ENCODE measurements around the gene RNF166. TPM values are rescaled to one million over a fixed set of nuclear protein-coding genes. Genes with fewer than 3 reads are reported as not detected.

Gene RNF166
- total RNA-seq, 1 experiment from 2014 or later = 36.3 TPM

DNA sequence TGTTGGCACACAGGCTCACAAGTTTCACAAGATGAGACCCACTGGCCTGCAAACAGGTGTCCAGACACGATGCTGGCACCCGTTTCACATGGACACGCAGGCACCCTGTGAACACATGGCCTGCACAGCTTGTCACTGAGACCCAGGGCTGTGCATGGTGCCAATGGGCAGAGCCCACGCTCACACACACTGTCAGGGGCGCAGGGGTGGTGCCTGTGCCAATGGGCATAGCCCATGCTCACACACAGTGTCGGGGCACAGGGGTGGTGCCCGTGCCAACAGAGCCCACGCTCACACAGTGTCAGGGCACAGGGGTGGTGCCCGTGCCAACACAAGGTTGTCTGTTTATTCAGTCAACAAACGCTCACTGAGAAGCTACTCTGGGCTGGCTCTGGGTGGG, 29.4 kb upstream of the RNF166 start:
- H3K36me3 ChIP-seq (ENCODE audit: insufficient read depth, low read length, poor library complexity, severe bottlenecking) = peaks cover 41% of the 10 kb centered on the region
- H3K4me3 ChIP-seq (ENCODE audit: low read depth, low read length, poor library complexity, severe bottlenecking) = no peak overlapping the region
- no peaks in the 10 kb centered on the region for H3K27me3 ChIP-seq (replicated peaks; ENCODE audit: insufficient read depth, low read depth, low read length, poor library complexity)
- no peak for TF ChIP-seq EZH2 (IDR thresholded peaks at IDR 0.05; ENCODE audit: borderline replicate concordance, low read depth, low read length, poor library complexity, severe bottlenecking)
- TF ChIP-seq, protein P1, sequence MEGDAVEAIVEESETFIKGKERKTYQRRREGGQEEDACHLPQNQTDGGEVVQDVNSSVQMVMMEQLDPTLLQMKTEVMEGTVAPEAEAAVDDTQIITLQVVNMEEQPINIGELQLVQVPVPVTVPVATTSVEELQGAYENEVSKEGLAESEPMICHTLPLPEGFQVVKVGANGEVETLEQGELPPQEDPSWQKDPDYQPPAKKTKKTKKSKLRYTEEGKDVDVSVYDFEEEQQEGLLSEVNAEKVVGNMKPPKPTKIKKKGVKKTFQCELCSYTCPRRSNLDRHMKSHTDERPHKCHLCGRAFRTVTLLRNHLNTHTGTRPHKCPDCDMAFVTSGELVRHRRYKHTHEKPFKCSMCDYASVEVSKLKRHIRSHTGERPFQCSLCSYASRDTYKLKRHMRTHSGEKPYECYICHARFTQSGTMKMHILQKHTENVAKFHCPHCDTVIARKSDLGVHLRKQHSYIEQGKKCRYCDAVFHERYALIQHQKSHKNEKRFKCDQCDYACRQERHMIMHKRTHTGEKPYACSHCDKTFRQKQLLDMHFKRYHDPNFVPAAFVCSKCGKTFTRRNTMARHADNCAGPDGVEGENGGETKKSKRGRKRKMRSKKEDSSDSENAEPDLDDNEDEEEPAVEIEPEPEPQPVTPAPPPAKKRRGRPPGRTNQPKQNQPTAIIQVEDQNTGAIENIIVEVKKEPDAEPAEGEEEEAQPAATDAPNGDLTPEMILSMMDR (conservative IDR thresholded peaks at IDR 0.05; ENCODE audit: low read depth, low read length) = no peak
- POLR2A ChIA-PET (ENCODE audit: low non-redundant PET) = no interaction called here
- CTCF ChIA-PET = no interaction called here
- no TSS peak for BruUV-seq (replicated peaks)
- DNase-seq (ENCODE audit: low spot score) = no peak
- intact Hi-C loops (cut with micrococcal nuclease; ENCODE audit: unreplicated experiment) = loop anchor here (5.0 kb wide), 1 partner anchor 432 kb away; no protein-coding TSS in a partner anchor
- no peaks in the 10 kb centered on the region for H3K4me1 ChIP-seq (ENCODE audit: insufficient read depth, low read length, poor library complexity, severe bottlenecking)
- no peak overlapping the region for H3K27ac ChIP-seq (ENCODE audit: low read depth, low read length, poor library complexity, severe bottlenecking)
- no peaks in the 10 kb centered on the region for H3K9me3 ChIP-seq (ENCODE audit: low read depth, low read length, poor library complexity, severe bottlenecking)

GRCh38 chr16:88735121-88735520, 28.9 kb upstream of the RNF166 start:
- no peaks in the 10 kb centered on the region for H3K9me3 ChIP-seq (ENCODE audit: low read depth, low read length, poor library complexity, severe bottlenecking)
- TF ChIP-seq, protein P1 (conservative IDR thresholded peaks at IDR 0.05; ENCODE audit: low read depth, low read length) = no peak
- TF ChIP-seq EZH2 (IDR thresholded peaks at IDR 0.05; ENCODE audit: borderline replicate concordance, low read depth, low read length, poor library complexity, severe bottlenecking) = no peak
- no peaks in the 10 kb centered on the region for H3K4me1 ChIP-seq (ENCODE audit: insufficient read depth, low read length, poor library complexity, severe bottlenecking)
- no peak overlapping the region for H3K4me3 ChIP-seq (ENCODE audit: low read depth, low read length, poor library complexity, severe bottlenecking)
- DNase-seq (ENCODE audit: low spot score) = no peak
- intact Hi-C loops (cut with micrococcal nuclease; ENCODE audit: unreplicated experiment) = loop anchor here (5.0 kb wide), 1 partner anchor 432 kb away; no protein-coding TSS in a partner anchor
- BruUV-seq (replicated peaks) = no TSS peak
- ChIA-PET POLR2A (ENCODE audit: low non-redundant PET) (no interaction called here), CTCF (no interaction called here)
- H3K27ac ChIP-seq (ENCODE audit: low read depth, low read length, poor library complexity, severe bottlenecking) = no peak overlapping the region
- no peaks in the 10 kb centered on the region for H3K27me3 ChIP-seq (replicated peaks; ENCODE audit: insufficient read depth, low read depth, low read length, poor library complexity)
- H3K36me3 ChIP-seq (ENCODE audit: insufficient read depth, low read length, poor library complexity, severe bottlenecking) = peaks cover 37% of the 10 kb centered on the region

DNA sequence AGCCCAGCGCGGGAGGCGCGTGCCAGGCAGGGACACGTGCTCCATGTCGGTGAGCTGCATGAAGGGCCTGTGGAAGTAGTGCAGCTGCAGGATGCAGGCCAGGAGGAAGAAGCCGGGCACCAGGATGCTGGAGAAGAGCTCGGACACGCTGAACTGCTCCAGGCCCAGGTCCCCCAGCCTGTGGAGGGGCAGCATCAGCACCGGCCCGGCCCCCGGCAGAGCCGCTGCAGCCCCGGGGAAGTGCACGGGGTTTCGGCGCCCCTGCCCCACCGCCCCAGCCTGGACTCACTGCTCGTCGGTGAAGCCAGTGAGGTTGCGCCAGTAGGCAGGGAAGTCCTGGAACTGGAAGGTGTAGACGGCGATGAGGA, 28.1 kb upstream of the RNF166 start:
- ChIA-PET CTCF (no interaction called here), POLR2A (ENCODE audit: low non-redundant PET) (no interaction called here)

More for the DNA sequence above, 28.1 kb upstream of the RNF166 start:
- intact Hi-C loops (cut with micrococcal nuclease; ENCODE audit: unreplicated experiment) = no loop called here
- no peak overlapping the region for H3K4me3 ChIP-seq (ENCODE audit: low read depth, low read length, poor library complexity, severe bottlenecking)
- no peak overlapping the region for H3K27ac ChIP-seq (ENCODE audit: low read depth, low read length, poor library complexity, severe bottlenecking)
- TF ChIP-seq, protein P1 (conservative IDR thresholded peaks at IDR 0.05; ENCODE audit: low read depth, low read length) = no peak
- no peak for DNase-seq (ENCODE audit: low spot score)
- H3K36me3 ChIP-seq (ENCODE audit: insufficient read depth, low read length, poor library complexity, severe bottlenecking) = peaks cover 37% of the 10 kb centered on the region
- BruUV-seq (replicated peaks) = TSS peak; percentile 39
- no peaks in the 10 kb centered on the region for H3K4me1 ChIP-seq (ENCODE audit: insufficient read depth, low read length, poor library complexity, severe bottlenecking)
- H3K9me3 ChIP-seq (ENCODE audit: low read depth, low read length, poor library complexity, severe bottlenecking) = no peaks in the 10 kb centered on the region
- H3K27me3 ChIP-seq (replicated peaks; ENCODE audit: insufficient read depth, low read depth, low read length, poor library complexity) = no peaks in the 10 kb centered on the region
